ENCODE data around the gene SPOPL. TPM values are rescaled to one million over a fixed set of nuclear protein-coding genes. Genes with fewer than 3 reads are reported as not detected.

SPOPL gene
- total and polyA plus RNA-seq, 3 donors from 2014 or later, result 9.1 to 14.2 (median 10.6) TPM

GRCh38 chr2:138602166-138602460 is 100.5 kb downstream of the SPOPL start:
- TF ChIP-seq CTCF (IDR thresholded peaks at IDR 0.05), result no peak
- no peak for TF ChIP-seq POLR2A (IDR thresholded peaks at IDR 0.05)
- Histone ChIP-seq H3K4me1 (no peaks in the 10 kb centered on the region), H3K4me3 (no peak overlapping the region), H3K36me3 (ENCODE audit: low read depth, missing control alignments) (no peaks in the 10 kb centered on the region), H3K27ac (no peak overlapping the region), H3K9me3 (no peaks in the 10 kb centered on the region), H3K27me3 (no peaks in the 10 kb centered on the region)
- intact Hi-C loops (cut with DNase I; ENCODE audit: low total_unique reads), result no loop called here
- WGBS, 2 donors, result 69 to 83% methylated on average over 1 of the region's 1 CpG
- DNase-seq, result no peak

- TF ChIP-seq CTCF (IDR thresholded peaks at IDR 0.05) (no peak), POLR2A (IDR thresholded peaks at IDR 0.05) (no peak)
- DNase-seq, result no peak
- Histone ChIP-seq H3K4me3 (no peak overlapping the region), H3K27me3 (no peaks in the 10 kb centered on the region), H3K36me3 (ENCODE audit: low read depth, missing control alignments) (no peaks in the 10 kb centered on the region), H3K27ac (no peak overlapping the region), H3K4me1 (no peaks in the 10 kb centered on the region), H3K9me3 (no peaks in the 10 kb centered on the region)
- WGBS, 2 donors, result 76 to 84% methylated on average over 2 of the region's 2 CpGs
- intact Hi-C loops (cut with DNase I; ENCODE audit: low total_unique reads), result no loop called here
Measured at GRCh38 chr2:138607746-138608145, 106.2 kb downstream of the SPOPL start.

- Histone ChIP-seq H3K4me1 (no peaks in the 10 kb centered on the region), H3K4me3 (no peak overlapping the region), H3K27ac (no peak overlapping the region), H3K27me3 (no peaks in the 10 kb centered on the region), H3K36me3 (ENCODE audit: low read depth, missing control alignments) (no peaks in the 10 kb centered on the region), H3K9me3 (no peaks in the 10 kb centered on the region)
- DNase-seq, result no peak
- 86 to 94% methylated on average over 4 of the region's 4 CpGs for WGBS, 2 donors
- intact Hi-C loops (cut with DNase I; ENCODE audit: low total_unique reads), result no loop called here
- TF ChIP-seq POLR2A (IDR thresholded peaks at IDR 0.05) (no peak), CTCF (IDR thresholded peaks at IDR 0.05) (no peak)
Measured at GRCh38 chr2:138609446-138609845, 107.9 kb downstream of the SPOPL start.

GRCh38 chr2:138610201-138610953 is 108.8 kb downstream of the SPOPL start:
- WGBS, 2 donors, result 94% methylated on average over 4 of the region's 4 CpGs
- intact Hi-C loops (cut with DNase I; ENCODE audit: low total_unique reads), result no loop called here
- H3K4me3 ChIP-seq, result no peak overlapping the region
- TF ChIP-seq POLR2A (IDR thresholded peaks at IDR 0.05) (no peak), CTCF (IDR thresholded peaks at IDR 0.05) (no peak)
- DNase-seq, result no peak
- H3K27me3 ChIP-seq, result no peaks in the 10 kb centered on the region
- no peaks in the 10 kb centered on the region for H3K4me1 ChIP-seq
- H3K27ac ChIP-seq, result no peak overlapping the region
- H3K9me3 ChIP-seq, result no peaks in the 10 kb centered on the region
- no peaks in the 10 kb centered on the region for H3K36me3 ChIP-seq (ENCODE audit: low read depth, missing control alignments)

- H3K27me3 ChIP-seq, result no peaks in the 10 kb centered on the region
- 68 to 77% methylated on average over 4 of the region's 4 CpGs for WGBS, 2 donors
Measured at GRCh38 chr2:138615257-138615656, 113.7 kb downstream of the SPOPL start.

More at GRCh38 chr2:138615257-138615656, 113.7 kb downstream of the SPOPL start:
- TF ChIP-seq POLR2A (IDR thresholded peaks at IDR 0.05) (no peak), CTCF (IDR thresholded peaks at IDR 0.05) (no peak)
- no peaks in the 10 kb centered on the region for H3K36me3 ChIP-seq (ENCODE audit: low read depth, missing control alignments)
- intact Hi-C loops (cut with DNase I; ENCODE audit: low total_unique reads), result no loop called here
- no peaks in the 10 kb centered on the region for H3K9me3 ChIP-seq
- H3K27ac ChIP-seq, result no peak overlapping the region
- no peak for DNase-seq
- no peak overlapping the region for H3K4me3 ChIP-seq
- H3K4me1 ChIP-seq, result no peaks in the 10 kb centered on the region

Data from testis (tissue), 3 donors.